Measurements from ENCODE around the gene UBXN6. TPM values are rescaled to one million over a fixed set of nuclear protein-coding genes. Genes with fewer than 3 reads are reported as not detected.

The UBXN6 gene
- total RNA-seq, 1 experiment from 2014 or later = 34.1 TPM

DNA sequence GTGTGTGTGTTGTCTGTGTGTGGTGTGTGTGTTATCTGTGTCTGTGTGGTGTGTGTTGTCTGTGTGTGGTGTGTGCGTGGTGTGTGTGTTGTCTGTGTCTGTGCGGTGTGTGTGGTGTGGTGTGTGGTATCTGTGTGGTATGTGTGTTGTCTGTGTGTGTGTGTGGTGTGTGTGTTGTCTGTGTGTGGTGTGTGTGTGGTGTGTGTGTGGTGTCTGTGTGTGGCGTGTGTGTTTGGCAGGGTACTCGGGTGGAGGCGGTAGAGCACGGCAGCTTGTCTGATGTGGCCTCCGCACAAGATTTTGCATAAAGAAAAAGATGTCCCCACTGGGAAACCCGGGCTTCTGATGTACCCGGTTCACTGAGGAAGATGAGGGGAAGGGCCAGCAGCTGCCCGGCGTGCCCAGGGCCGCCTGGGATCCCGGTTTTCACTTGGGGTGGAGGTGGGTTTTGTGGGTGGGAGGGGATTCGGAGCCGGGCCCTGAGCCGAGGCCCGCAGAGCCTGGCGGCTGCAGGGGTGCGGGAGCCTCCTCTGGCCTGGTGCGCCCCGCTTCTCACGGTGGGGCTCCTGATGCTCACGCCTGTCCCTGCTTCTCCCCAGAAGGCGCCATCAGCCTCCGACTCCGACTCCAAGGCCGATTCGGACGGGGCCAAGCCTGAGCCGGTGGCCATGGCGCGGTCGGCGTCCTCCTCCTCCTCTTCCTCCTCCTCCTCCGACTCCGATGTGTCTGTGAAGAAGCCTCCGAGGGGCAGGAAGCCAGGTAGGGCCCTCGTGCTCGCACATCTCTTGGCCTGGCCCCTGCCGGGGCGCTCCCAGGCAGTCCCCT lies 35.7 kb upstream of the UBXN6 start:
- H4K20me1 ChIP-seq (ENCODE audit: control insufficient read depth, insufficient read depth, insufficient read length) = peaks cover 3% of the 10 kb centered on the region
- no peak overlapping the region for H3K27ac ChIP-seq (ENCODE audit: insufficient read length, low read depth, low read length)
- peaks cover 21 to 44% (median 41%) of the 10 kb centered on the region in 3 experiments; a peak in 6 of 7 replicates for H3K36me3 Mint-ChIP-seq (ENCODE audit: insufficient read depth in 1 of 3, low read depth in 3 of 3)
- WGBS (ENCODE audit: extremely low coverage, insufficient read length, low lambda C conversion rate) = no CpG with 5 or more reads among the region's 41 CpGs
- no peaks in the 10 kb centered on the region for H3K27me3 Mint-ChIP-seq (ENCODE audit: low read depth)
- H3K4ac ChIP-seq (ENCODE audit: low read depth, low read length) = no peak overlapping the region
- H3K4me2 ChIP-seq (ENCODE audit: insufficient read depth, insufficient read length, low read length) = no peak overlapping the region
- H2BK15ac ChIP-seq (ENCODE audit: low read depth, low read length) = no peak overlapping the region
- no peak overlapping the region for H2BK5ac ChIP-seq (ENCODE audit: insufficient read length, low read length)
- H3K79me1 ChIP-seq (ENCODE audit: insufficient read depth, low read depth, low read length, poor library complexity, severe bottlenecking) = no peaks in the 10 kb centered on the region
- no peaks in the 10 kb centered on the region for H3K23me2 ChIP-seq (ENCODE audit: insufficient read length, low read depth, low read length, poor library complexity, severe bottlenecking)
- H2BK12ac ChIP-seq (ENCODE audit: insufficient read length, low read depth, low read length) = no peak overlapping the region
- no peak overlapping the region for H4K8ac ChIP-seq (replicated peaks; ENCODE audit: insufficient read length, low read depth, low read length)
- H2AK5ac ChIP-seq (ENCODE audit: insufficient read length, low read length) = no peak overlapping the region
- H3K4me3 Mint-ChIP-seq = no peak overlapping the region
- no peak overlapping the region for H4K91ac ChIP-seq (ENCODE audit: insufficient read length, low read depth, low read length)
- H3K9me3 ChIP-seq (ENCODE audit: control insufficient read depth, low read depth, low read length) = no peaks in the 10 kb centered on the region
- no peaks in the 10 kb centered on the region for H3K79me2 ChIP-seq (ENCODE audit: insufficient read depth, low read length)
- H3K18ac ChIP-seq (ENCODE audit: insufficient read length, low read depth, low read length) = no peak overlapping the region
- no peaks in the 10 kb centered on the region for H3K4me1 ChIP-seq (ENCODE audit: insufficient read depth, low read length)
- H3K9ac ChIP-seq (ENCODE audit: extremely low read depth, insufficient read length, low read length) = no peak overlapping the region
- DNase-seq = no peak
- H2BK20ac ChIP-seq (ENCODE audit: low read depth, low read length, poor library complexity, severe bottlenecking) = no peak overlapping the region
- no peak overlapping the region for H3K56ac ChIP-seq (ENCODE audit: insufficient read length, low read depth, low read length)
- TF ChIP-seq, protein P1, sequence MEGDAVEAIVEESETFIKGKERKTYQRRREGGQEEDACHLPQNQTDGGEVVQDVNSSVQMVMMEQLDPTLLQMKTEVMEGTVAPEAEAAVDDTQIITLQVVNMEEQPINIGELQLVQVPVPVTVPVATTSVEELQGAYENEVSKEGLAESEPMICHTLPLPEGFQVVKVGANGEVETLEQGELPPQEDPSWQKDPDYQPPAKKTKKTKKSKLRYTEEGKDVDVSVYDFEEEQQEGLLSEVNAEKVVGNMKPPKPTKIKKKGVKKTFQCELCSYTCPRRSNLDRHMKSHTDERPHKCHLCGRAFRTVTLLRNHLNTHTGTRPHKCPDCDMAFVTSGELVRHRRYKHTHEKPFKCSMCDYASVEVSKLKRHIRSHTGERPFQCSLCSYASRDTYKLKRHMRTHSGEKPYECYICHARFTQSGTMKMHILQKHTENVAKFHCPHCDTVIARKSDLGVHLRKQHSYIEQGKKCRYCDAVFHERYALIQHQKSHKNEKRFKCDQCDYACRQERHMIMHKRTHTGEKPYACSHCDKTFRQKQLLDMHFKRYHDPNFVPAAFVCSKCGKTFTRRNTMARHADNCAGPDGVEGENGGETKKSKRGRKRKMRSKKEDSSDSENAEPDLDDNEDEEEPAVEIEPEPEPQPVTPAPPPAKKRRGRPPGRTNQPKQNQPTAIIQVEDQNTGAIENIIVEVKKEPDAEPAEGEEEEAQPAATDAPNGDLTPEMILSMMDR (conservative IDR thresholded peaks at IDR 0.05) = no peak
- no peaks in the 10 kb centered on the region for H3K4me1 Mint-ChIP-seq
- H2BK120ac ChIP-seq (ENCODE audit: low read depth, low read length, poor library complexity, severe bottlenecking) = no peak overlapping the region
- no peak overlapping the region for H3T11ph ChIP-seq (ENCODE audit: low read length)
- H2AFZ ChIP-seq (ENCODE audit: low read length) = no peak overlapping the region
- H3K27me3 ChIP-seq (ENCODE audit: insufficient read depth, low read length) = no peaks in the 10 kb centered on the region
- H3K14ac ChIP-seq (ENCODE audit: insufficient read depth, low read length) = no peak overlapping the region
- no peaks in the 10 kb centered on the region for H3K9me3 Mint-ChIP-seq
- no peak overlapping the region for H4K5ac ChIP-seq (ENCODE audit: insufficient read length, low read depth, low read length)
- H3K27ac Mint-ChIP-seq = no peak overlapping the region
- H3K23ac ChIP-seq (ENCODE audit: insufficient read length, low read depth, low read length) = no peak overlapping the region

Measured in H9 (cell line).